IPS-18a (cell line): ENCODE data around the gene TSPAN16.
"Not testable (repeated sequence)": the region's sequence is repeated elsewhere in the genome, so short reads cannot be mapped to it uniquely, and the experiment has no call there.

Source experiments
- H3K27ac ChIP-seq: one replicate; pipeline ENCODE4 v1.5.1; 2013; ENCODE audit warnings: low read length
- H3K27me3 ChIP-seq: one replicate; pipeline ENCODE4 v1.6.1; 2013; ENCODE audit warnings: mild to moderate bottlenecking, low read length; ENCODE audit not compliant: control insufficient read depth, insufficient read depth
- H3K36me3 ChIP-seq: one replicate; pipeline ENCODE4 v1.6.1; 2013; ENCODE audit warnings: low read depth, low read length; ENCODE audit not compliant: control insufficient read depth
- H3K4me1 ChIP-seq: one replicate; pipeline ENCODE4 v1.6.1; 2013; ENCODE audit warnings: low read depth, low read length; ENCODE audit not compliant: control insufficient read depth
- H3K4me3 ChIP-seq: one replicate; pipeline ENCODE4 v1.5.1; 2013; ENCODE audit warnings: low read length
- H3K9ac ChIP-seq: one replicate; pipeline ENCODE4 v1.6.1; 2013; ENCODE audit warnings: mild to moderate bottlenecking, low read length, moderate library complexity
- H3K9me3 ChIP-seq: one replicate; pipeline ENCODE4 v1.6.1; 2013; ENCODE audit warnings: low read depth, low read length; ENCODE audit not compliant: control insufficient read depth

The TSPAN16 gene

DNA sequence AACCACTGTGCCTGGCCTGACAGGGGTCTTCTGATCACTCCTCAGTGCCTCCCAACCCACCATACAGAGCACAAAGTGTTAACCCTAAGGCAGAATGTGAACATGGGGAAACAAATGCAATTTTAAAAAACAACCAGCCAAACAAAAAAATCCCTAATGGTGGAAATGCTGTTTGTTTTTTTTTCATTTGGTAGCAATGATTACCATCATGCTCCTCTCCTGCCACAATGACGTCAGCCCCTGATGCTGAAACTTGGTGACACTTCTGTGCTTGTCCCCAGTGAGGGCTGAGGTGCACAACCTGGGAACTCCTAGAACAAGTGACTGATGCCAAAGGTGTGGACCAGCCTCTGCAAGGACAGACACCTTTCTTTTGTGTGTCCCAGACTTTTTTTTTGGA, 4.0 kb upstream of the TSPAN16 start:
- Histone ChIP-seq H3K27ac (no peak overlapping the region), H3K9ac (no peak overlapping the region), H3K4me3 (no peak overlapping the region), H3K36me3 (no peaks in the 10 kb centered on the region), H3K27me3 (no peaks in the 10 kb centered on the region), H3K4me1 (peaks cover 3% of the 10 kb centered on the region), H3K9me3 (no peaks in the 10 kb centered on the region)

- no peak overlapping the region for H3K27ac ChIP-seq
- H3K9me3 ChIP-seq = no peaks in the 10 kb centered on the region
- H3K4me3 ChIP-seq = no peak overlapping the region
- H3K27me3 ChIP-seq = no peaks in the 10 kb centered on the region
- H3K4me1 ChIP-seq = peaks cover 3% of the 10 kb centered on the region
- no peaks in the 10 kb centered on the region for H3K36me3 ChIP-seq
- H3K9ac ChIP-seq = no peak overlapping the region
These were observed 2.2 kb upstream of the TSPAN16 start for GRCh38 chr19:11293433-11294389.

GRCh38 chr19:11295180-11295579, 780 bp upstream of the TSPAN16 start:
- Histone ChIP-seq H3K9me3 (no peaks in the 10 kb centered on the region), H3K27me3 (no peaks in the 10 kb centered on the region), H3K4me1 (peaks cover 3% of the 10 kb centered on the region), H3K36me3 (no peaks in the 10 kb centered on the region), H3K9ac (no peak overlapping the region), H3K4me3 (no peak overlapping the region), H3K27ac (no peak overlapping the region)

DNA sequence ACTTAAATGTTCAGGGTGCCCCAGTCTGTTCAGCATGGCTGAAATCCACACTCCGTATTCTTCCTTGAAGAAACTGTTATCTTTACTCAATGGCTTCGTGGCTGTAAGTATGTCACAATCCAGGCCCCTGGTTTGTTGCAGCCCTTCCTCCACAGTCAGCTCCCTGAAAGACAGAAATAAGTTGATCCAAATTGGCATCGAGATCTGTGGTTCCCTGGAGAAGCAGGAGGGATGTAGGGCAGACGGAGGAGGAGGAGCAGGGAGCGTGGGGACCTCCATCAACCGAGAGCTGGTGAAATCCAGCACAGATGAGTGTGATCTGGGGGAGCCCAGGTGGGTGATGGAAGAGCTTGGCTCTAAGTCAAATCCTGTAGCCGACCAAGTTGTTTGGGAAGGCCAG, 304 bp downstream of the TSPAN16 start:
- H3K27ac ChIP-seq = no peak overlapping the region
- H3K4me3 ChIP-seq = no peak overlapping the region
- H3K27me3 ChIP-seq = no peaks in the 10 kb centered on the region
- no peak overlapping the region for H3K9ac ChIP-seq
- no peaks in the 10 kb centered on the region for H3K36me3 ChIP-seq
- peaks cover 3% of the 10 kb centered on the region for H3K4me1 ChIP-seq
- H3K9me3 ChIP-seq = no peaks in the 10 kb centered on the region

DNA sequence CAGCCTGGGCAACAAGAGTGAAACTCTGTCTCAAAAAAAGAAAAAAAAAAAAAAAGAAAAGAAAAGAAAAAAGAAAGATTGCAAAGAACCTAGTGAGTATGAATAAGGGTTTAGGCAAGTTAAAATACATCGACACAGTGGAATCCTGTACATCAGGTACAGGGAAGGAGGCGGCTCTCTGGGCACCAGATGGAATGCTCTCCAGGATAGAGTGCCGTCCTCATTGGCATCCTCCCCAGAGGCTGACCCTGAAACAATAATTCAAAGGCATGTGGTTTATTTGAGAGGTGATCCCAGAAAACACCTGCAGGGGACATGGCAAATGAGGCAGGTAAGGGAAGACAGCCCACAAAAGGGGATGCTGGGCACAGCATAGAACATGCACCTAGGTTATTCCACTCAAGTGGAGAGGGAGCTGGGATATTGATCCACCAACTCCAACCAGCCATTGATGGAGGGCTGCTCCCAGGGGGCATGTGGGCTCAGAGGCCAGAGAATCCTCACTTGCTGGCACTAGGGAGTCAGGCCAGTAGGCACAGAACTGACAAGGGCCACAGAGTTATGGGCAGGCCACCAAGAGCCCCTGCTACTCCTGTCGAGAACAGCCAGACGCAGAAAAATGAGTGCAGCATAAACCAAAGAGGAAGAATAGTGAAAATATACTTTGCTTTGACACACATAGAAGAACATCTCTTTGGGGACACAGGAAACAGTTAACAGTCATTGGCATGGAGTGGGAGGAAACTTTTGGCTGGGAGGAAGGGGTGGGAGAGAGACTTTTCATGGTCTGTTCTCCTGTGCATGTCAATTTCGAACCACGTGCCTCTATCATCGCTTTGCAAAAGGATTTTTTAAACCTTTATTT, 4.2 kb downstream of the TSPAN16 start:
- Histone ChIP-seq H3K27ac (no peak overlapping the region), H3K4me3 (no peak overlapping the region), H3K4me1 (no peaks in the 10 kb centered on the region)

GRCh38 chr19:11300811-11301120, 4.8 kb downstream of the TSPAN16 start:
- no peaks in the 10 kb centered on the region for H3K4me1 ChIP-seq
- no peaks in the 10 kb centered on the region for H3K27me3 ChIP-seq
- H3K27ac ChIP-seq = no peak overlapping the region
- H3K9me3 ChIP-seq = no peaks in the 10 kb centered on the region
- no peak overlapping the region for H3K9ac ChIP-seq
- H3K4me3 ChIP-seq = no peak overlapping the region
- no peaks in the 10 kb centered on the region for H3K36me3 ChIP-seq

More for the DNA sequence above, 4.2 kb downstream of the TSPAN16 start:
- Histone ChIP-seq H3K27me3 (no peaks in the 10 kb centered on the region), H3K9ac (no peak overlapping the region), H3K36me3 (no peaks in the 10 kb centered on the region), H3K9me3 (no peaks in the 10 kb centered on the region)

- Histone ChIP-seq H3K4me1 (no peaks in the 10 kb centered on the region), H3K9me3 (no peaks in the 10 kb centered on the region), H3K27ac (no peak overlapping the region), H3K36me3 (no peaks in the 10 kb centered on the region), H3K4me3 (no peak overlapping the region), H3K27me3 (no peaks in the 10 kb centered on the region), H3K9ac (no peak overlapping the region)
These were observed 9.0 kb downstream of the TSPAN16 start for GRCh38 chr19:11304936-11305335.

DNA sequence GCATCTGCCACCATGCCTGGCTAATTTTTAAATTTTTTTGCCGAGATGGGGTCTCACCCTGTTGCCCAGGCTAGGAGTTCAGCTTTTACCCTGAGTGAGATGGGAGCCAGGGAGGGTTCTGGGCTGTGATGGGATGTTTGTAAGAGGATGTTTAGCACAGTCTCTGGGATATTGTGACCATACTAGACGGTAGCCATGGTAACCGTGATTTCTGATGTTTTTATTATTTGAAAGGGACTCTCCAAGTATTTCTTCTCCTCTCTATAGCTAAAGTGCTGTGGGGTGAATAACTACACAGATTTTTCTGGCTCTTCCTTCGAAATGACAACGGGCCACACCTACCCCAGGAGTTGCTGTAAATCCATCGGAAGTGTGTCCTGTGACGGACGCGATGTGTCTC, 10.4 kb downstream of the TSPAN16 start:
- H3K9me3 ChIP-seq = no peaks in the 10 kb centered on the region

DNA sequence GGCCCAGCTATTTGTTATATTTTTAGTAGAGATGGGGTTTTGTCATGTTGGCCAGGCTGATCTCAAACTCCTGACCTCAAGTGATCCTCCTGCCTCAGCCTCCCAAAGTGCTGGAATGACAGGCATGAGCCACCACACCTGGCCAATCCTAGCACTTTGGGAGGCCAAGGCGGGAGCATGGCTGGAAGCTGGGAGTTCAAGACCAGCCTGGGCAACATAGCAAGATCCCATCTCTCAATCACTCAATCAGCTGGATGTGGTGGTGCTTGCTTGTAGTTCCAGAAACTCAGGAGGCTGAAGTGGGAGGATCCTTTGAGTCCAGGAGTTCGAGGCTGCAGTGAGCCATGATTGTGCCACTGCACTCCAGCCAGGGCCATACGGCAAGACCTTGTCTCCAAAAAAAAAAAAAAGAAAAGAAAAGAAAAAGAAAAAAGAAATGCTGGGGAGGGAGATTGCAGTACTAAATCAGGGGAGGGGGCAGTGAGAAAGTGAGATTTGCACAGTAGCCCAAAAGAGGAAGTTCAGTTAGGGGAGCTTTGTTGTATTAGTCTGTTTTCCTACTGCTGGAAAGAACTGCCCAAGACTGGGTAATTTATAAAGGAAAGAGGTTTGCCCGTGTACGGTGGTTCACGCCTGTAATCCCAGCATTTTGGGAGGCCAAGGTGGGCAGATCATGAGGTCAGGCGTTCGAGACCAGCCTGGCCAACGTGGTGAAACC, 24.5 kb downstream of the TSPAN16 start:
- H3K4me3 ChIP-seq, H3K27me3 ChIP-seq, H3K27ac ChIP-seq, H3K9me3 ChIP-seq, H3K4me1 ChIP-seq, H3K9ac ChIP-seq, H3K36me3 ChIP-seq: not testable (repeated sequence)

More for the DNA sequence above, 10.4 kb downstream of the TSPAN16 start:
- H3K36me3 ChIP-seq = no peaks in the 10 kb centered on the region
- no peaks in the 10 kb centered on the region for H3K4me1 ChIP-seq
- H3K27me3 ChIP-seq = no peaks in the 10 kb centered on the region
- no peak overlapping the region for H3K27ac ChIP-seq
- H3K4me3 ChIP-seq = no peak overlapping the region
- no peak overlapping the region for H3K9ac ChIP-seq

- Histone ChIP-seq H3K9ac (no peak overlapping the region), H3K4me1 (peaks cover 5% of the 10 kb centered on the region), H3K27ac (no peak overlapping the region), H3K4me3 (no peak overlapping the region), H3K27me3 (no peaks in the 10 kb centered on the region), H3K9me3 (no peaks in the 10 kb centered on the region), H3K36me3 (no peaks in the 10 kb centered on the region)
These were observed 25.5 kb downstream of the TSPAN16 start for GRCh38 chr19:11321191-11322126.
